ENCODE results near the gene ACE2.

The ACE2 gene

GRCh38 chrX:15549189-15550012 is 51.4 kb downstream of the ACE2 start:
- Histone ChIP-seq H2BK120ac (ENCODE audit: insufficient read depth, low read length, poor library complexity) (no peak overlapping the region), H3K79me2 (ENCODE audit: control insufficient read depth, insufficient read depth, low read length, poor library complexity) (no peaks in the 10 kb centered on the region), H4K12ac (ENCODE audit: low read depth, low read length) (no peak overlapping the region), H3K4me3 (ENCODE audit: low read depth, low read length) (no peak overlapping the region), H2BK5ac (ENCODE audit: low read depth, low read length, poor library complexity) (no peak overlapping the region), H4K8ac (ENCODE audit: low read depth, low read length) (no peak overlapping the region), H3K79me1 (ENCODE audit: low read length) (no peaks in the 10 kb centered on the region), H2AK5ac (ENCODE audit: low read length) (no peak overlapping the region), H3K27me3 (ENCODE audit: insufficient read depth, low read length) (no peaks in the 10 kb centered on the region), H3K9me3 (ENCODE audit: insufficient read depth, low read depth, low read length) (no peaks in the 10 kb centered on the region), H2AFZ (ENCODE audit: insufficient read depth, low read length, poor library complexity) (no peak overlapping the region), H3K4me2 (ENCODE audit: low read length) (no peak overlapping the region), H3K4me1 (ENCODE audit: control insufficient read depth in 1 of 2, insufficient read depth in 2 of 2, low read length in 2 of 2) (no peaks in the 10 kb centered on the region), H4K91ac (ENCODE audit: low read depth, low read length) (no peak overlapping the region), H3K27ac (ENCODE audit: low read depth, low read length) (no peak overlapping the region), H3K23ac (ENCODE audit: low read length) (no peak overlapping the region), H3K18ac (ENCODE audit: low read length) (no peak overlapping the region), H3K9ac (ENCODE audit: low read length) (no peak overlapping the region), H3K36me3 (ENCODE audit: control insufficient read depth in 1 of 2, insufficient read depth in 2 of 2, low read length in 2 of 2) (no peaks in the 10 kb centered on the region), H3K14ac (ENCODE audit: low read length) (no peak overlapping the region), H3K4ac (ENCODE audit: low read depth, low read length) (no peak overlapping the region), H2BK12ac (ENCODE audit: low read length) (no peak overlapping the region)
- peak; percentile 9 to 72 for DNase-seq
- no CpG with 5 or more reads among the region's 8 CpGs for WGBS (ENCODE audit: extremely low coverage, insufficient coverage, insufficient read length)

DNA sequence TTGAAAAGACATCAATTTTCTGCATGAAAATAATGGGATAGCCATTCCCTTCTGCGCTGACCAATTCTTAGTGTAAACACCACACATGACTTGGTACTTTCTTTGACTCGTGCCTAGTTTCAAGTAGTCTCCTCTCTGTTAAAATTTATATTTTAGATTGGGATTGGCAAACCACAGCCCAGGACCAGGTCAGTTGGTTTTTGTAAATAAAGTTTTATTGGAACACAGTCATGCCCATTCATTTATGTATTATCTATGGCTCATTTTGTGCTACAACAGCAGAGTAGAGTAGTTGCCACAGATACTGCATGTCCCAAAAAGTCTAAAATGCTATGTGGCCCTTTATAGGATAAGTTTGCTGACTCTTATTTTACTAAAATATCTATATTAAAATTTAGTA is 53.4 kb downstream of the ACE2 start:
- Histone ChIP-seq H2BK120ac (ENCODE audit: insufficient read depth, low read length, poor library complexity) (no peak overlapping the region), H3K14ac (ENCODE audit: low read length) (no peak overlapping the region), H3K18ac (ENCODE audit: low read length) (no peak overlapping the region), H3K27ac (ENCODE audit: low read depth, low read length) (no peak overlapping the region), H3K9me3 (ENCODE audit: insufficient read depth, low read depth, low read length) (no peaks in the 10 kb centered on the region), H2AK5ac (ENCODE audit: low read length) (no peak overlapping the region), H2BK12ac (ENCODE audit: low read length) (no peak overlapping the region), H3K36me3 (ENCODE audit: control insufficient read depth in 1 of 2, insufficient read depth in 2 of 2, low read length in 2 of 2) (no peaks in the 10 kb centered on the region), H2BK5ac (ENCODE audit: low read depth, low read length, poor library complexity) (no peak overlapping the region), H3K23ac (ENCODE audit: low read length) (no peak overlapping the region), H3K79me1 (ENCODE audit: low read length) (no peaks in the 10 kb centered on the region), H4K91ac (ENCODE audit: low read depth, low read length) (no peak overlapping the region), H3K4me2 (ENCODE audit: low read length) (no peak overlapping the region), H3K4ac (ENCODE audit: low read depth, low read length) (no peak overlapping the region), H4K8ac (ENCODE audit: low read depth, low read length) (no peak overlapping the region), H3K4me3 (ENCODE audit: low read depth, low read length) (no peak overlapping the region), H3K4me1 (ENCODE audit: control insufficient read depth in 1 of 2, insufficient read depth in 2 of 2, low read length in 2 of 2) (no peaks in the 10 kb centered on the region), H3K27me3 (ENCODE audit: insufficient read depth, low read length) (no peaks in the 10 kb centered on the region), H4K12ac (ENCODE audit: low read depth, low read length) (no peak overlapping the region), H2AFZ (ENCODE audit: insufficient read depth, low read length, poor library complexity) (no peak overlapping the region), H3K9ac (ENCODE audit: low read length) (no peak overlapping the region), H3K79me2 (ENCODE audit: control insufficient read depth, insufficient read depth, low read length, poor library complexity) (no peaks in the 10 kb centered on the region)
- no peak for DNase-seq
- no CpG with 5 or more reads among the region's 2 CpGs for WGBS (ENCODE audit: extremely low coverage, insufficient coverage, insufficient read length)

- no CpG with 5 or more reads among the region's 5 CpGs for WGBS (ENCODE audit: extremely low coverage, insufficient coverage, insufficient read length)
These were observed 54.0 kb downstream of the ACE2 start for GRCh38 chrX:15546745-15547144.

DNA sequence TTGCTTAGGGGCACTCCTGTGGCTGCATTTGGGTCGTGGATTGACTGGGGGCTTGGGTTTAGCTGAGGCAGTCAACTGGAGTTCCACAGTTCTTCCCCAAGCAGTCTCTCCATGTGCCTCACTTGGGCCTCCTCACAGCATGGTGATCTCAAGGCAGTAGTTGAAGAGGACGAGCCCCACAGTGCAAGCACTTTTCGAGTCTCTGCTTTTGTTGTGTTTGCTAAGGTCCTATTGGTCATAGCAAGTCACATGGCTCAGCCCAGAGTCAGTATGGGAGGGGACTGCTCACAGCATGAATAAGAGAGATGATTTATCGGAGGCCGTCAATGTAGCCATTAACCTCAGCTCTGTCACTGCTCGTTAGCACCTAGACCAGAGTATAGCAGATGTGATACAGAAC is 70.4 kb downstream of the ACE2 start:
- H2BK12ac ChIP-seq (ENCODE audit: low read length): no peak overlapping the region
- no peaks in the 10 kb centered on the region for H3K79me2 ChIP-seq (ENCODE audit: control insufficient read depth, insufficient read depth, low read length, poor library complexity)
- H2BK5ac ChIP-seq (ENCODE audit: low read depth, low read length, poor library complexity): no peak overlapping the region
- H3K9ac ChIP-seq (ENCODE audit: low read length): no peak overlapping the region
- no peak overlapping the region for H3K18ac ChIP-seq (ENCODE audit: low read length)
- no peak overlapping the region for H4K12ac ChIP-seq (ENCODE audit: low read depth, low read length)
- no peak overlapping the region for H3K14ac ChIP-seq (ENCODE audit: low read length)
- H3K4me3 ChIP-seq (ENCODE audit: low read depth, low read length): no peak overlapping the region
- no peaks in the 10 kb centered on the region for H3K9me3 ChIP-seq (ENCODE audit: insufficient read depth, low read depth, low read length)
- DNase-seq: no peak
- H3K23ac ChIP-seq (ENCODE audit: low read length): no peak overlapping the region
- WGBS (ENCODE audit: extremely low coverage, insufficient coverage, insufficient read length): no CpG with 5 or more reads among the region's 6 CpGs
- H3K27me3 ChIP-seq (ENCODE audit: insufficient read depth, low read length): no peaks in the 10 kb centered on the region
- no peaks in the 10 kb centered on the region for H3K79me1 ChIP-seq (ENCODE audit: low read length)
- no peaks in the 10 kb centered on the region for H3K36me3 ChIP-seq (ENCODE audit: control insufficient read depth in 1 of 2, insufficient read depth in 2 of 2, low read length in 2 of 2)
- H3K4ac ChIP-seq (ENCODE audit: low read depth, low read length): no peak overlapping the region
- no peaks in the 10 kb centered on the region for H3K4me1 ChIP-seq (ENCODE audit: control insufficient read depth in 1 of 2, insufficient read depth in 2 of 2, low read length in 2 of 2)
- no peak overlapping the region for H3K27ac ChIP-seq (ENCODE audit: low read depth, low read length)
- no peak overlapping the region for H3K4me2 ChIP-seq (ENCODE audit: low read length)
- H2BK120ac ChIP-seq (ENCODE audit: insufficient read depth, low read length, poor library complexity): no peak overlapping the region
- no peak overlapping the region for H4K8ac ChIP-seq (ENCODE audit: low read depth, low read length)
- H4K91ac ChIP-seq (ENCODE audit: low read depth, low read length): no peak overlapping the region
- H2AFZ ChIP-seq (ENCODE audit: insufficient read depth, low read length, poor library complexity): no peak overlapping the region
- H2AK5ac ChIP-seq (ENCODE audit: low read length): no peak overlapping the region

More at GRCh38 chrX:15546745-15547144, 54.0 kb downstream of the ACE2 start:
- no peak overlapping the region for H4K8ac ChIP-seq (ENCODE audit: low read depth, low read length)
- H4K91ac ChIP-seq (ENCODE audit: low read depth, low read length): no peak overlapping the region
- H3K4me1 ChIP-seq (ENCODE audit: control insufficient read depth in 1 of 2, insufficient read depth in 2 of 2, low read length in 2 of 2): no peaks in the 10 kb centered on the region
- no peak overlapping the region for H3K14ac ChIP-seq (ENCODE audit: low read length)
- H3K4ac ChIP-seq (ENCODE audit: low read depth, low read length): no peak overlapping the region
- no peak overlapping the region for H2BK5ac ChIP-seq (ENCODE audit: low read depth, low read length, poor library complexity)
- H3K27ac ChIP-seq (ENCODE audit: low read depth, low read length): no peak overlapping the region
- no peak for DNase-seq
- no peak overlapping the region for H2AK5ac ChIP-seq (ENCODE audit: low read length)
- no peaks in the 10 kb centered on the region for H3K9me3 ChIP-seq (ENCODE audit: insufficient read depth, low read depth, low read length)
- no peak overlapping the region for H3K4me2 ChIP-seq (ENCODE audit: low read length)
- H4K12ac ChIP-seq (ENCODE audit: low read depth, low read length): no peak overlapping the region
- H3K79me1 ChIP-seq (ENCODE audit: low read length): no peaks in the 10 kb centered on the region
- H3K79me2 ChIP-seq (ENCODE audit: control insufficient read depth, insufficient read depth, low read length, poor library complexity): no peaks in the 10 kb centered on the region
- no peaks in the 10 kb centered on the region for H3K36me3 ChIP-seq (ENCODE audit: control insufficient read depth in 1 of 2, insufficient read depth in 2 of 2, low read length in 2 of 2)
- H3K27me3 ChIP-seq (ENCODE audit: insufficient read depth, low read length): no peaks in the 10 kb centered on the region
- H2AFZ ChIP-seq (ENCODE audit: insufficient read depth, low read length, poor library complexity): no peak overlapping the region
- H3K23ac ChIP-seq (ENCODE audit: low read length): no peak overlapping the region
- H3K18ac ChIP-seq (ENCODE audit: low read length): no peak overlapping the region
- no peak overlapping the region for H2BK120ac ChIP-seq (ENCODE audit: insufficient read depth, low read length, poor library complexity)
- H3K4me3 ChIP-seq (ENCODE audit: low read depth, low read length): no peak overlapping the region
- H3K9ac ChIP-seq (ENCODE audit: low read length): no peak overlapping the region
- no peak overlapping the region for H2BK12ac ChIP-seq (ENCODE audit: low read length)
